ENCODE data around the gene HOXC13. TPM values are rescaled to one million over a fixed set of nuclear protein-coding genes. Genes with fewer than 3 reads are reported as not detected.

HOXC13 gene
- total RNA-seq, 1 experiment from 2014 or later: not detected

- DNase-seq: no peak
- no TSS peak for BruUV-seq (replicated peaks)
- no peak overlapping the region for H3K4me3 Mint-ChIP-seq (ENCODE audit: low read depth, unreplicated experiment)
These were observed 31.5 kb upstream of the HOXC13 start for GRCh38 chr12:53907103-53907502.

GRCh38 chr12:53916788-53917655 lies 21.6 kb upstream of the HOXC13 start:
- no peaks in the 10 kb centered on the region for H3K4me1 Mint-ChIP-seq (ENCODE audit: low read depth, unreplicated experiment)
- no peak for TF ChIP-seq CTCF (IDR thresholded peaks at IDR 0.05; ENCODE audit: unreplicated experiment)
- H3K27ac Mint-ChIP-seq (ENCODE audit: unreplicated experiment): no peak overlapping the region
- DNase-seq: no peak
- peaks cover 3% of the 10 kb centered on the region for H3K27me3 Mint-ChIP-seq (ENCODE audit: unreplicated experiment)
- no TSS peak for BruUV-seq (replicated peaks)
- intact Hi-C loops (cut with micrococcal nuclease; ENCODE audit: unreplicated experiment): no loop called here
- no peaks in the 10 kb centered on the region for H3K9me3 Mint-ChIP-seq (ENCODE audit: low read depth, unreplicated experiment)
- CTCF ChIA-PET: no interaction called here
- H3K4me3 Mint-ChIP-seq (ENCODE audit: low read depth, unreplicated experiment): no peak overlapping the region
- H3K36me3 Mint-ChIP-seq (ENCODE audit: insufficient read depth, unreplicated experiment): no peaks in the 10 kb centered on the region

More at GRCh38 chr12:53907103-53907502, 31.5 kb upstream of the HOXC13 start:
- CTCF ChIA-PET: no interaction called here
- H3K4me1 Mint-ChIP-seq (ENCODE audit: low read depth, unreplicated experiment): no peaks in the 10 kb centered on the region
- no peak for TF ChIP-seq CTCF (IDR thresholded peaks at IDR 0.05; ENCODE audit: unreplicated experiment)
- H3K27me3 Mint-ChIP-seq (ENCODE audit: unreplicated experiment): peaks cover 22% of the 10 kb centered on the region
- intact Hi-C loops (cut with micrococcal nuclease; ENCODE audit: unreplicated experiment): no loop called here
- no peaks in the 10 kb centered on the region for H3K36me3 Mint-ChIP-seq (ENCODE audit: insufficient read depth, unreplicated experiment)
- H3K9me3 Mint-ChIP-seq (ENCODE audit: low read depth, unreplicated experiment): no peaks in the 10 kb centered on the region
- no peak overlapping the region for H3K27ac Mint-ChIP-seq (ENCODE audit: unreplicated experiment)

- Mint-ChIP-seq H3K36me3 (ENCODE audit: insufficient read depth, unreplicated experiment) (no peaks in the 10 kb centered on the region), H3K27ac (ENCODE audit: unreplicated experiment) (no peak overlapping the region), H3K4me1 (ENCODE audit: low read depth, unreplicated experiment) (peaks cover 9% of the 10 kb centered on the region), H3K4me3 (ENCODE audit: low read depth, unreplicated experiment) (no peak overlapping the region), H3K27me3 (ENCODE audit: unreplicated experiment) (peaks cover 63% of the 10 kb centered on the region), H3K9me3 (ENCODE audit: low read depth, unreplicated experiment) (no peaks in the 10 kb centered on the region)
- CTCF ChIA-PET: no interaction called here
- no peak for TF ChIP-seq CTCF (IDR thresholded peaks at IDR 0.05; ENCODE audit: unreplicated experiment)
- BruUV-seq (replicated peaks): no TSS peak
- DNase-seq: no peak
- intact Hi-C loops (cut with micrococcal nuclease; ENCODE audit: unreplicated experiment): no loop called here
These were observed 13.9 kb upstream of the HOXC13 start for GRCh38 chr12:53924521-53925405.

GRCh38 chr12:53927220-53928029 lies 11.2 kb upstream of the HOXC13 start:
- BruUV-seq (replicated peaks): no TSS peak
- Mint-ChIP-seq H3K36me3 (ENCODE audit: insufficient read depth, unreplicated experiment) (no peaks in the 10 kb centered on the region), H3K27ac (ENCODE audit: unreplicated experiment) (no peak overlapping the region), H3K27me3 (ENCODE audit: unreplicated experiment) (peaks cover 89% of the 10 kb centered on the region), H3K9me3 (ENCODE audit: low read depth, unreplicated experiment) (no peaks in the 10 kb centered on the region), H3K4me3 (ENCODE audit: low read depth, unreplicated experiment) (no peak overlapping the region), H3K4me1 (ENCODE audit: low read depth, unreplicated experiment) (peaks cover 9% of the 10 kb centered on the region)
- intact Hi-C loops (cut with micrococcal nuclease; ENCODE audit: unreplicated experiment): no loop called here
- no peak for DNase-seq
- no peak for TF ChIP-seq CTCF (IDR thresholded peaks at IDR 0.05; ENCODE audit: unreplicated experiment)
- CTCF ChIA-PET: no interaction called here

All from Calu3 (cell line).